HG02973 (cell line): ENCODE measurements around the gene ETV6.
"Not testable (repeated sequence)": the region's sequence is repeated elsewhere in the genome, so short reads cannot be mapped to it uniquely, and the experiment has no call there.

ENCODE experiments used
- ATAC-seq: cut with Tn5 transposase; IDR thresholded peaks from one replicate; pipeline ENCODE4 v1.9.1; 2021; ENCODE audit warnings: moderate library complexity; ENCODE audit not compliant: unreplicated experiment

Gene ETV6

DNA sequence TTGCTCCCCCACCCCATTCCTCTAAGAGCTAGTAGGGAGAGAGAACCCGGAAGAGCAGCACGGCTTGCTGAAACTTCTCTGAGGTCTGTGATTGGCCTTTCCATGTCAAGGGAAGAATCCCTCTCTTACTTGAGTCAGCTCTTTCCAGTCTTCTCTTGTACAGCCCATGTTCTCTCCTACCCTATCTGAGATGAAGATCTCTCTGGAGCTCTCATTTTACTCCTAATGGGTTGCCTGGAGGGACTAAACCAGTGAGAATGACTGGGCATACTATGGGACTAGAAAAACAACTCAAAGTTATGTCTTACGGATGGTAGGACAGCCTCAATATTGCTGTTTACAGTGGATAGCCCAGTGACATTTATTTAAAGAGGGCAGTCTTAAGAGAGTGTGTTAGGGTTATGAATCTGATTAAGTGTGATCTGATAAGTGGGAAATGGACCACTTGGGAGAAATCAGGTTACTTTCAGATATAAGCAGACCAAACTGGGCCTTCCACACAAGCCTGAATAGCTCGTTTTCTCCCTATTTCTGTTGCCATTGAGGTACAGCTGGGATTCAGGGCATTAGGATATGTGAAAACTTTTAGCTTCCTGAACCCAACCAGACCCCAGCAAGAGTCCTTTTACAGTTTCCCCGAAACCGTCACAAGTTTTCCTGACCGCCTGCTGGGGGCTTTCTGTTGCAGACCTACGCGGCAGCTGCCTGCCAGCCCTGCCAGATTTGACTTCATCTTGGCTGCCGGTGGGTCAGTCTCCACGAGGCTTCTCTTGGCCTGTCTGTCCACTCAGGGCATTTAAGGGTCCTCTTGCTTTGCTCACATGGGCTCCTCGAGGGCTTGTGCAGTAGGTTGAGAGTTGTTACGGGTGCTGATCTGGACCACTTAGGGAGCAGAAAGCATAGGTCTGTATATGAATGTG is 16.9 kb downstream of the ETV6 start:
- ATAC-seq, result no peak

DNA sequence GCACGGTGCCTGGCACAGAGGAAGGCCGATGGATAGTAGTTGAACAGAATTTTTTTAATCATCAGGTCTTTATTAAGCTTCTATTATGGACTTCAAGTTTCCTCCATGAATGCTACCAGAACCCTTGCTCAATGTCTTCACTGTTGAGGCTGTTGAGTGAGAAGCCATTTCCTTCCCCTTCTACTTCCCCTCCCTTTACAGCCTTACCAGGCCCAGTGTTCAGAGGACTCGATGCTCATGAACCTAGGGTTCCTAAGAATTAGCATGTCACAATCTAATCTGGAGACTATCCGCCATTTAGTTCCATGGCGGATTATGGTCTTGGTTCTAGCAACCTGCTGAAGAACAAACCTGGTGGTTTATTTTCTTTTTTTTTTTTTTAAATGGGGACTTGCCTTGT is 17.7 kb downstream of the ETV6 start:
- ATAC-seq, result no peak

DNA sequence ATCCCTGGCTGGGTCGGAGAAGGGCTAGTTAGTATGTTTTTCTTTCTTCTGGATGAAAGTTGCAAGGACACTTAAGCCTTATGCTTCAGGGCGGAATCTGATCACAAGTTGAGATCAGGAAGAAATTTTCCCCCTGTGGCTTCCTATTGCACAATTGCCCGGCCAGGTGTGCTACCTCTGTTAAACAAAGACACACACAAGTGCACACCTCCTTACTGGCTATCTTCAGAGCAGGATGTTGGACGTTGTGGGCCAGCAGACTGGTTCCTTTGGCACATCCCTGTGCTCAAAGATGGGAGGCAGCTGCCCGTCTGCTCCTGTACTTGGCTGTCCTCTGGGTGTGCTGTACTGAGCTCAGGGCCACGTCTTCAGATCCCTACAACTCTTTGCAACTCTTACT is 19.1 kb downstream of the ETV6 start:
- no peak for ATAC-seq

DNA sequence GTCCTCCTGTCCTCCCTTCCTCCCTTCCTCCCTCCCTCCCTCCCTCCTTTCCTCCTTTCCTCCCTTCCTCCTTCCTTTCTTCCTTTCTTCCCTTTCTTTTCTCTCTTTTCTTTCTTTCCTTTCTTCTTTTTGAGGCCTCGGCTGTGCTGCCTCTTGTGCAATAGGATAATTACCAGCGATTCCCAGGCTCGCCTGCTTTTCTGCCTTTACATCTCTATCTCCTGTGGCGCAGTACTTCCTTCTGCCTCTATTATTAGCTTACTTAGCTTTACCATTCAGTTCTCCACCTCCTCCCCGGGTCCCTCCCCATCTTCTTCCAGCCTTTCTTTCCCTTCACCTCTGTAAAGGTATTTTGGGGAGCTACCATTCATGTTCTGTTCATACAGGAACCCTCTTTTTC is 19.9 kb downstream of the ETV6 start:
- ATAC-seq, result no peak

DNA sequence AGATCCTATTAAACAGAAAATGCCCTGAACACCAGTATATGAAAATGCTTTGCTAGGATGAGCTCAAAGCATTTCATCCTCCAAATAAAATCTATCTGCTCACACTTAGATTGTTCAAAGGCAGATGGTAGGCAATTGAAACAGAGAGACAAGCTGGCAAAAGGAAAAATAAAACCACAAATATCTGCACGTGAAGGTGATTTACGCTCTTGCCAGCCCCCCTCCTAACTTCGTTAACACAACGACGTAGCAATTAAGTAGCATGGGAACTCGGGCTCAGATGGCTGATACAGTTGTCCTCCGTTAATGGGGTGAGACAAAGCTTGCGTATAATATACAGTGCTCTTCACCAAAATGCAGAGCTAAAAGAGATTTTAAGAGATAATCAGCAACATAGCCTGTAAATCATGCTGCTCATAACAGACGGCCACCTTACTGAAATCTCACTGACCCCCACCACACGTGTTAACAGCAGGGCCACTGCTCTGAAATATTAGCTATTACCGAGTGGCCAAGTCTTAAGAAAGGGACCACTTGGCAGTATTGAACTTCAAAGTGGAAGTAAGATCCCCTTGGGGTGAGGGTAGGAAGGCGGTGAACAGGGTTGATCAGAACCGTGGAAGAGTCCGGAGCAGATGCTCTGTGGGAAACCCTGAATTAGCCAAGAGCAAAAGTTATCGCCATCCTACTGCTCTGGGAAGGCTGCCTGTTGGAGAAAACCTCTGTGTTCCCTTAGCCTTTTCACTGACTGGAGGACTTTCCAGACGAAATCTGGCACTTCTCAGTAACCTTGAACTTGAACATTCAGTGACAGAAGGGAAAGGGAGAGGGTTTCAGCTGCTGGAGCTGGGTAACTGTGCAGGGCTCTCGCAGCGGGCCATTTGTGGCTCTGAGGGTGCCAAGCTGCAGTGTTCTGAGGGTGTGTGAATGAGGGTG is 23.1 kb downstream of the ETV6 start:
- no peak for ATAC-seq

DNA sequence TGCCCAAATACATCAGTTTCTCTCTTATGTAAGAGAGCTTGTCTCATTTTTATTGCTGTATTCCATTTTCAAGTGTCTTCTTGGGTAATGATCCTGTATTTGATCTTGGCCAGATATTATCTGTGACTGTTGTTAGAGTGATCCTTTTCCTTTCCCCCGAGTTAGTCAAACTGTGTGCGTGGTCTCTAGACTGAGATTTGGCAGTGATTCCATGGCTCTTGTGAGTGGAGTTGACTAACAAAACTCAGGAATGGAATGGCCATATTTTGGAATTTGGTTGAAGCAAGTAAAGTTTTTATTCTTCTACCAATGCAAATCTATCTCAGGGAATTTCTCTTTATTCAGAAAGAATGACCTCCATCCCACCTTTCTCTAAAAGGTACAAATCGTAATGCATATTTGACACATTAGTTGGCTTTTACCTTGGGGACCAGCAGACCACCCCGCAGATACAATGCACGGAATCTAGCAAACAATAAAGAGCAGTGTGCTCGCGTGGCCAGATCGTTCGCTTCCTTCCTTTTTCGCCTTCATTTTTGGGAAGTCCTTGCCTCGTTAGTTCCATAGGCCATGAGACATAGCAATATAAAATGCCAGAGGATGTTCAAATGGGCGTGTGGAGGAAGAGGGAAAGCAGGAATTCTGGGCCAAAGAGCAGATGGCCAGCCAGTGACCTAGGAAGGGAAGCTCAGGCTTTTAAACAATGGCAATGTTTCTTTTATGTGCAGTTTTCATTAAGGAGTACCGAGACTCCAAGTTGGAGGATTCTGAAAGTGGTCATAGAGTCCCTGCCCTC is 24.4 kb downstream of the ETV6 start:
- ATAC-seq, result no peak

DNA sequence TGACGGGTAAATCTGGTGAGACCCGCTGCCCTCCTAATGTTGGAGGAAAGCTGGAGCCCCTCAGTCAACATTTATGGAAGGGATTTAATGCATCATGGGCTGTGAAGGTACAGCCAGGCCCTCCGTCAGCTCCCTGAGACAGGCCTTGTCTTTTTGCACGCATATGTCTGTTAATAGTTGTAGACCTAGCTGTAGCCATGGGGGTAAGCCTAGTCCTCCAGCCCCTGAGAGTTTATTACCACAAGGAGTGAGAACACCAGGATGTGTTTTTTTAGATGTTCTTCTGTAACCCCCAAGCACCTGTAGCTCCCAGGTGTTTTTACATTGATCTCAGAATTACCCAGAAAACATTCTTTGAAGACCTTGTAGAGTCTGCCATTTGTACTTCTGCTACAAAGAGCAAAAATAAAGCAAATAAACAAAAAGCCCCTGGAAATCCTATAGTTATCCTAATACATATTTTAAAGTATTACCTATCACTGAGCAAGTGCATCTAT is 25.5 kb downstream of the ETV6 start:
- no peak for ATAC-seq

DNA sequence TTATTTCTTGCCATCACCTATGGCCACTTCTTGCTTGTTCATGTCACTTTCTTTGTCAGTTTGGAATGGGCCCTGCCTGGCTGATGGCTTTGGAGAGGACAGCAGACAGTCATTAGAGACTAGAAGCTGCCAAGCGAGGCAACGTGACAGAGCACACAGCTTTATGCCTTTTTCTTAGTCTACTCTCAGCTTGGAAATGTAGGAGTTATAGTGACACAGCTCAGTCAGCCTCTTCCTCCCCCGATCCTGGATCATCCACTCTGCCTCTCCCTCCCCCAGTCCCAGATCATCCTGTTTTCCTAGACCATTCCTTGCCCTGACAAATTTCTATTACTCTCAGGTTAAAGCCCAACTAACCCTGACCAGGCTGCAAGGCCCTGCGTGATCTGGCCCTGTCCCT is 26.6 kb downstream of the ETV6 start:
- ATAC-seq, result no peak

DNA sequence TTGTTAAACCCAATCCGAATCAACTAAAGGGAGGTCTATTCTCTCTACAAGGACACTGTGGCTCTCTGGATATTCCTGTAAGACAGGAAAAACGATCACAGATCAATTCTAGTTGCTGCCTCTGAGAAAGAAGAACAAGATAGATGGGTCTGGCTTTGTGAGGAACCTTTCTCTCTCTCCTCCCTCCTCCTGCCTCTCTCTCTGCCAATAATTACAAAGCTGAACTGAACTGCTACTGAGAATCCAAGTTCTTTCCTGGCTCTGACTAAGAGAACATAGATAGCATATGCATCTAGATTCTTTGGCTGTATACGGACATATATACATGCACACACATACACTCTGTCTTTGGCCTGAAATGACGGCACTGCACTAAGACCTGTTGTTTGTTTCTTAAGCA is 27.6 kb downstream of the ETV6 start:
- ATAC-seq, result no peak

DNA sequence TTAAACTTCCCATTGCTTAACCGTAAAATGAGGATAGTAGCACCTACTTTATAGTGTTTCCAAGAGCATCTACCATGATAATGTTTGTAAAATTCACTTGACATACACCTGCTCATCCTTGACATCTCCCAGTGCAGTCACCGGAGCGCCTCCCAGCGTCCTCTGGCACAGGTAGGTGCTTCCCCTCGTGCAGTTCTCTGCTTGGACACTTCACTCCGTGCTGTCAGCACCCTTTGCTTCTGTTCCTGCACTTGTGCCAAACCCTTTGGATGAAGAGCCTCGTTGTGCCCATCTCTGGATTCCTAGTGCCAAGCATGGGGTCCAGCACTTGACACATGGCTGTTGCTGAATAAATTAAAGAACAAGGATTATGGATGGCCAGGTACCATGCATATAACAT is 28.3 kb downstream of the ETV6 start:
- no peak for ATAC-seq

DNA sequence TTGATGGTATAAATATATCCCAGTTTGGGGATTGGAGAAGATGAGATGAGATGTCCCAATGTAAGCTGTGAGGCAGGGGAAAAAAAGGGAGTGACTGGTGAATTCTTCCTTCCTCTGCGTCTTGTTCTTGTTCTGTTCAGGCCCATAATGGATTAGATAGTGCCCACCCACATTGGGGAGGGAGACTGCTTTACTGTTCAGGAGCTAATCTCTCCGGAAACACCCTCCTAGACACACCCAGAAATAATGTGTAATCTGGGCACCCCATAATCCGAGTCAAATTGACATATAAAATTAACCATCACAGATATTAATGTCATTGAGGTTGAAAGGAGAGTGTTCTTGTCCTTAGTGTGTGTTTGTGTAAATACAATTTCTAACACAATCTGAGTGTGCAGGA is 29.3 kb downstream of the ETV6 start:
- no peak for ATAC-seq

DNA sequence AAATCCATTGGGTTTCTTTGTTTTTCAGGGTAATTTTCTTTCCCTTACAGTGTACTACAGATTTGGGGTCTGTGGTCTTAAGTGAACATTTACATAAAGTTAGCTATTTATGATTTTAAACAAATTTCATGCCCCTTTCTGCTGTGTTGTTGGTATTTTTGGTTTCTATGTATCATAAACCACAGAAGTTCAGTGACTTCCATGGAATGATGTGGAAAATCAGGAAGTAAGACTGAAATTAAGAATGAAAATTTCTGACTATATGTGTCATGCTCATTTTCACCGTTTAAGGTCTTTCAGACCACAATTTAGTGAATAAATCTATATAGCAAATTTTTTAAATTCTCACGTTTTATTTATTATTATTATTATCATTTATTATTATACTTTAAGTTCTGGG is 31.7 kb downstream of the ETV6 start:
- no peak for ATAC-seq

DNA sequence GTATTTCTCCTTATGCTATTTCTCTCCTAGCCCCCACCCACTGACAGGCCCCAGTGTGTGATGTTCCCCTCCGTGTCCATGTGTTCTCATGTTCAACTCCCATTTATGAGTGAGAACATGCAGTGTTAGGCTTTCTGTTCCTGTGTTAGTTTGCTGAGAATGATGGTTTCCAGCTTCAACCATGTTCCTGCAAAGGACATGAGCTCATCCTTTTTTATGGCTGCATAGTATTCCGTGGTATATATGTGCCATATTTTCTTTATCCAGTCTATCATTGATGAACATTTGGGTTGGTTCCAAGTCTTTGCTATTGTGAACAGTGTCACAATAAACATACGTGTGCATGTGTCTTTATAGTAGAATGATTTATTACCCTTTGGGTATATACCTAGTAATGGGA is 32.2 kb downstream of the ETV6 start:
- ATAC-seq, result not testable (repeated sequence)

DNA sequence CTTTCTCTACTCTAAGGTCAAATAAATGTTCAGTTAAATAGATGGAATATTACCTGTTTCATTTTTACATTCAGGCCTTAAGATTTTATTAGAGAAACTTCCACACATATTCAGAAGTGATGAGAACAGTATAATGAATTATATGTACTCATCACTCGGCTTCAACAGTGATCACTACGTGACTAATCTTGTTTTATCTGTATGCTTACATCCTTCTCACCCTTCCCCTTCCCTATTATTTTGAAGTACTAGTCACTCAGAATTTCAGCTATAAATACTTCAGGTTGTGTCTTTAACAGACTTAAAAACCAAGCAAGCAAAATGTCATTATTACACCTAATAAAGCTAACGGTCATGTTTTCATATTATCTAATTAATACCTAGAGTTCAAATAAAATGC is 34.9 kb downstream of the ETV6 start:
- ATAC-seq, result no peak

DNA sequence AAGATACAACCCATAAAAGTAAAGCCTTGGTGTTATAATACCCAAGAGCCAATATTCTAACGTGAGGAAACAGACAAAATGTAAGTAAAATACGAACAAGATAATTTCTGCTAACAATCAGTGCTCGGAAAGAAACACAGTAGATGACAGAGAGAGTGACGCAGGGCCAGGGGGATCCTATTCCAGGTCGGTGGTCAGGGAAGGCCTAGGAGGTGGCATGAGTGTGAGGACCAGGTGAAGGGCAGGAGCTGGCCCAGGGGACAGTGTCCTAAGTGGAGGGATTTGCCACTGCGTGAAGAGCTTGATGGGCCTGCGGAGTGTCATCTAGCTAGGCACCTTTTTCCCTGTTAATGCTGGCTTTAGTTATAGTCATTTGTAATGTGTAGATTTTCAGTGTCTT is 35.3 kb downstream of the ETV6 start:
- ATAC-seq, result no peak

DNA sequence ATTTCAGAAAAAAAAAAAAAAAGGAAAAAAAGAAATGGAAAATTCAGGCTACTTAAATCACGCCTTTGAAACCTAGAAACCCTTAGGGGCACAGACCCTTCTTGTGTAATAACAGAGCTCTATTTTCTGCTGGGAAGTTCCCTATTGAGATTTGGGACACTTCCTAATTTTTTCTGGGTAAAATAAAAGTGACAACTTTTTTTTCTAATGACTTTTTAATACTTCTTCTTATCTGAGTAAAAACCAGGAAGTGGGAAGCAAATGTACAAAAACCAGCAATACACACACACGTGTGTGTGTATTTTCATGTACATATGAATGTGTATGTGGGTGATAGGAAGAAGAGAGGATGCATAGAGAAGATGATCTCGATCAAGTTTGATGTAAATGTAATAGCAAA is 35.8 kb downstream of the ETV6 start:
- no peak for ATAC-seq

DNA sequence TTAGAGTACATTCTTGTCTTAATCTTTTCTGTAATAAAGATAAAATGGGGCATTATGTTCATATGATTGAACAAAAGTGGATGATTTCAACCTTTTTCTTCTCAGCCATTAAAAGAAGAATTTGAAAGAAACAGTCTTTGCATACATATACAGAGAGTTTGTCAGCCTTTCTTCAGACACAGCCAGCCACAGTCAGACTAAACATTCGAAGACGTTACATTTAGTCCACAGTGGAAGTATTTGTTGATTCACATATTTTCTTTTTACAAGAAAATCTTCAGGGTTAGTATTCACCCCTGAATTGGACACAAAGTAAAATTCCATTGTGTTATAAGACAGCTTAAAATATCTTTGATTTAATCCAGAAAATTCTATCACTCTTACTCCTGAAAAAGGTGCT is 36.2 kb downstream of the ETV6 start:
- no peak for ATAC-seq

DNA sequence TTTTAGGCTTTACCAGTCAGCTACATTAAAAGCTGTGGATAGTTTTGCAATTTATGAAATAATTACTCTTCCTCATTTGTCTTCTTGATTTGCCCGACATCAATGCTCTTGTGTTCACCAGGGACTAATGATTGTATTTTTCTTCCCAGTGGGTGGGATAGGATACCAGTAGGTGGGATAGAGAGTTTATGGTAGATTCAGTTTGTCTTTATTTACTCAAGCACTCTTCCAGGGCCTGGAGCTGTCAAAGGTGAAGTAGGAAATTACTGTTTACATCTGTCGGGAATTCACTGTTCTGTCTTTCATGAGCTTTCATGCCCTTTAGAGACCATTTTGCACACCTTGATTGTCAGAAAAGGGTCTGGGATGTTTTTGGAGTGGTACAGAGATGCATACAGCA is 36.6 kb downstream of the ETV6 start:
- no peak for ATAC-seq

DNA sequence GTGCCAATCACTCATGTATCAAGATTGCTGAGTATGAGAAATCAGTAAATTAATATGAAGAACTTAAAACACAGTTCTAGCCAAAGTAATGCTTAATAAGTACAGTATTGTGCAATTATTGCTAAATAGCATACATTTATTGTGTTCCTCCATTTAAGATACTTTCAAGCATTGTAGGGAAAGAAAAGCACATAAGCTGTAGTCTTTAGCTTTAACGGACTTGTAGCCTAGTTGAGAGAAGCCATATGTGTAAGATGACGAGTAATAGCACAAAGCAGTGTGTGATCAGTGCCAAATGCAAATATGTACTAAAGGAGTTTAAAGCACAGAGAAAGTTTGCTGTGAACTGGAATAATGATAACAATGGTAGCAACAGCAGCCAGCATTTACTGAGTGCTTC is 38.1 kb downstream of the ETV6 start:
- no peak for ATAC-seq

DNA sequence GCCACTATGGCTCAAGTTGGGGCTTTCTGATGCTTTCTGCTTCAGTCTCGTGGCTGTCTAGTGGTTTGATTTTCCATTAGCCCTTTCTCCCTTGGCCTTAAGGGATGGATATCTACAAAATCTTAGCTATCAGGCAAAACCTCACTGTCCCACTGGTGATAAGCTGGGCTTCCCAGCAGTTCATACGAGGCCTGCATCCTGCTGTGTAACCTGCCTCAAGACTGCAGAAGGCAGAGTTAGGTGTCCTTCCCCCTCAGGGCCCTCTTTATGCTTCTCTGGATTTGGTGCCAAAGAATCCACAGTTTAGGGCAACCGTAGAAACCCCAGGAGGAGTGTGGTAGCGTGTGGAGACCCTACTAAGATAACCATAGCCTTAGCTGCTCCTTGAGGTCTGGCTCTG is 38.9 kb downstream of the ETV6 start:
- ATAC-seq, result no peak

DNA sequence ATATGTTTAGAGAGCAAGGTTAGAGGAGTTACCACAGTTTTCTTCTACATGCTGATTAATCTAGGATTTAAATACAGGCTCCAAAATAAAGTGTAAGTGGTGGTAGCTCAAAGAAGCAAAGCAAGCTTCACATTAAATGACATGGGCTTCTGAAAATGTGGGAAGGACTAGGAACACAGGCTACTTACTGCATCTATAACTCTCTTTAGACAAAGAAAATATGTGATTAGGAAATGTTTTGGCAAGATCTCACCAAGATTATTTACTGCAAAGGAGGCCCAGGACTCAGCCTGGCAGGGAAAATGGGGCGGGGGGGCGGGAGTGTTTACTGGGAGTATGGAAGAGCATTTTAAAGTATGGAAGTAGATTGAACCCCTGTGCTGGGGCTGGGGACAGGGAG is 39.4 kb downstream of the ETV6 start:
- no peak for ATAC-seq
